ENCODE measurements around the gene BST1.
A peak's percentile ranks its signal among the peaks of the same experiment; 100 is the strongest.

BST1 gene

DNA sequence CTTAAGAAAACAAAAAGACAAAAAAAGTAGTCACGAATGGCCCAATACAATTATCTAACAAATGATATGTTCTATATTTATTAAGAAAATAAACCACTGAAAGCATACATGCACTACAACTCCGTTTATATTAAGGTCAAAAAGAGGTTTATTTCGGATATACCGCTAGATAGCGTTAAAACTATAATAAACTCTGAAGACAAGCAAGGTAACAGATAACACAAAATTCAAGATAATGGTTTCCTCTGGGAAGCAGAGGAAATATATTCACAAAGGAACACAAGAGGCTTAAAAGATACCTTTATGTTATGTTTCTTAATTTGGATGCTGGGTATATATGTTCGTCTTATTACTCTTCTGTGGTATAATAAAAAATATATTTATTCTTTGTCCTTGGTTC, 26.0 kb upstream of the BST1 start:
- DNase-seq (ENCODE audit: low read depth) = no peak

DNA sequence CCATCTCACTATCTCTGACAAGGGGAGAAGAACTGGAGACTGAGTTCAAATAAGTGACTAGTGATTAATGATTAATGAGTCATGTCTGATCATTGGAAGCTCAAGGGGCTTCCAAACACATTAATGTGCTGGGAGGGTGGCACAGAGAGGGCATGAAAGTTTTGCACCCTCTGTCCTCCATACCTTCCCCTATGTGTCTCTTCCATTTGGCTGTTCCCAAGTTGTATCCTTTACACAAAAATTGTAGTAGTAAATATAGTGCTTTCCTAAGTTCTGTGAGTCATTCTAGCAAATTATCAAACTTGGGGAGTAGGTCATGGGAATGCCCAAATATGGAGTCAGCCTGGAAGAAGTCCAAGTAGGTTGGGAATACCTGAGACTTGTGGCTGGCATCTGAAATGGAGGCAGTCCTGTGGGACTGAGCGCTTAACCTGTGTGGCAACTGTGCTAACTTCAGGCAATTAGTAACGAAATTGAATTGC, 25.3 kb upstream of the BST1 start:
- DNase-seq (ENCODE audit: low read depth) = no peak

DNA sequence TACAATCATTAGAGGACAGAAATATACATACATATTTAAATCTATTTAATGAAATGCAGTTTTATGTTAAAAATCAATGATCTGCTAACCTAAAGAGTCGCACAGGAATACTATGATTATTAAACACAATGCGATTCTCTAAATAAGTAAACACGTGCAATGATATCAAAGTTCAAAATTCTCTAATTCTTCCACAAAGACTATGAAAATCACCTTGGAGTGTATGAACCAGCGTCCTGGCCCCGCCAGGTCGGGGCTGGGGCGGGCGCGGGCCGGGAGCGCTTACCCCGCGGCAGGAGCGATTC, 21.8 kb upstream of the BST1 start:
- DNase-seq (ENCODE audit: low read depth) = no peak

DNA sequence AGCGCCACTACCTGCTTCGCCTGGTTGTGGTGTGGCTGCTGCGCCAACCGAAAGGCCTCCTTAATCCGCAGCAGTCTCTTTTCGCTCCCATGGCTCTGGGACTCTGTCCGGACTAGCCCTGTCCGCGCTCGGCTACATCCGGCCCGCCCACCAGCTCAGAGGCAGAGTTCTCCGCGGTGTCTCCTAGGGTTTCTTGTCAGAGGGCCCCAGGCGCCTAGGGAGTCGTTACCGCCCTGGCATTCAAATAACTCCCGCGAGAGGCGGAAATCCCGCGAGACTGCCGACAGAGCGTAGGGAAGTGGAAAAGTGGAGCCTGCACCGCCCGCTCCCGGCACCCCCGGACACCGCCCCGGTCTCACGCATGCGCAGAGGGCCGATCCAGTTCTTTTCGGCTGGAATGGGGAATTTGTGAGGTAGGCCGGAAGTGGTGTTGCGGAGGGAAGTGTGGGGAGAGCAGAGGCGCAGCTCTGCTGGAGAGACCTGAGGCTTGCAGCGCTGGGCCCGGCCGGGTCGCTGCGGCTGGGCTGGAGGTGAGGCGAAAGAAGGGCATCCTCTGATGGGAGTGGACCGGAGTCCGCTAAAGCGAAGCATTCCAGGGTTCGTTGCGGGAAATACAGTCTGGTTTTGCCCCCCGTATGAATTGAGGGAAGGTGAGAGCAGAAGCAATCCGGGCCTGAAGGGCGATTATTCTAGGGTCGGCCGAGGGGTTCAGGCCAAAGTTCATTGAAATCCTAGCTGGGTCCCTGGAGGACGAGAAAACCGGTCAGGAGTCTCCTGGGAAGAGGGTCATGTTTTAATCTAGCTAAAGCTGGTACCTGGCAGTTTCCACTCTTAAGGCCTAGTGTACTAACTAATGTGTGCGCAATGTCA, 21.3 kb upstream of the BST1 start, which contains the start of gene FAM200B:
Gene FAM200B (plus strand): TSS at position 456 of the 870 bp plus-strand sequence. CDS start 5,151 bp downstream, outside the sequence.
- DNase-seq (ENCODE audit: low read depth) = peak; percentile 94

DNA sequence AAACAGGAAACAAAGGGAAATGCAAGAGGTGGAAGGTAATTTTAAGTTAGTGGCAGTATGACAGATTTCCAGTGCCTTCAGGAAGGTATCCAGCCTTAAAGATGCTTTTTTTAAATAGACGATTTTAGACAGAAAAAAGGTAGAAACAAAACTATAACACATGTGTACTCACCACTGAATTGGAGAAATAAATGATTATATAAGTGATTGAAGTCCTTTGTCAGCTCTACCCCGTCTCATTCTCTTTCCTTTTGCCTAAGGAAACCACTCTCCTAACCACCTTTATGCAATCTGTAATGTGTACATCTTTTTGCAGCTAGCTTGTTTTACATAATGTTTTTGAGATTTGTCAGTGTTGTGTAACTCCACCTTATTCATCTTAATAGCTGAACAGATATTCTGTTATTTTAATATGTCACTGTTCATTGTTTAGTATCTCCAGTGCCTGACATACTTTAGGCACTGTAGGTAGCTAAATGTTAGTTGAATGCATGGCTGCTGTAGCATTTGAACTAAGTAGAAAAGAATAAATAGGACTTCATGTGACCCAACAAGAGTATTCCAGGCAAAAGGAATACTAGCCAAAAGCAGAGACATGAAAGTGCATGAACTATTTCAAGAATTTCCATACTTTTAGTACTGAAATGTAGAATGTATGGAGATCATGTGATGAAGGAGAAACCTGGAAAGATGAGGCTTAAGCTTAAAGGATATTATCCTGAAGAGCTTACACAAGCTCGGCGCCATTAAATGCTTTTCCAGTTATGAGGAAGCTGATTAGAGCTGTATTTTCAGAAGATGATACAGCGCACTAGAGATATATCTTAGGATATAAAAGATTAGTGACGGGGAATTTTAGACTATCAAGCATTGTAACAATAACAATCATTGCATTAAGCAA, 20.4 kb upstream of the BST1 start:
- no peak for DNase-seq (ENCODE audit: low read depth)

DNA sequence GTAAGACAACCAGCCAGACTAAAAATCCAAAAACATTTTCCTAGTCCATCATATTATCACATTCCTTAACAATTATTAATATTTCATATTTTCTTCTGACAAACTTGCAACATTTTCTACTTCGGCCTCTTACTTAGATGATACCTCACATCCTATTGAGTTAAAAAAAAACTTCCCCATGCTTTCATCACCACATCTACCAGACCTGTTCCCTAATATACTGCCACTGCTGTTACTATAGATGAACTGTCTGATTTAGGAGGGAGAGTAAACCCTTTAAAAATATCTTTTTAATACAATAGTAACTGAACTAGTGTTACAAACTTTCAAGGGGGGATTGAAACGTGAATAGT, 19.7 kb upstream of the BST1 start:
- no peak for DNase-seq (ENCODE audit: low read depth)

DNA sequence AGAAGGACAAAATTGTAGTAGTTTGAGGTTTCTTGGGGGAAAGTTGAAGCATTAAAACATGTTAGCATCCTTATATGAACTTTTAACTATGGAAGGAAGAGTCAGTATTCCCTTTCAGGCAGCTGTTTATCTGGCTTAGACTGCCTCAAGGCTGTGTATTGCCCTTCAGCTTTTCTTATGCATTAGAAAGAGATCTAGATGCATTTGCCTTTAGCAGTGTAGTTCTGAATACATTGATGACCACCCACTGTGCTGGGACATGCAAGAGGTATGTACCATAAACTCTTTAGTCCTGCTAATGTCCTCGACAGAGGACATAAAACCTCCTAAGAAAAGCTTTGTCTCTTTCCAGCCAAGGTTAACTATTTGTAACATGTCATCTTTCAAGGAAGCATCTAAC, 18.4 kb upstream of the BST1 start:
- DNase-seq (ENCODE audit: low read depth) = no peak

DNA sequence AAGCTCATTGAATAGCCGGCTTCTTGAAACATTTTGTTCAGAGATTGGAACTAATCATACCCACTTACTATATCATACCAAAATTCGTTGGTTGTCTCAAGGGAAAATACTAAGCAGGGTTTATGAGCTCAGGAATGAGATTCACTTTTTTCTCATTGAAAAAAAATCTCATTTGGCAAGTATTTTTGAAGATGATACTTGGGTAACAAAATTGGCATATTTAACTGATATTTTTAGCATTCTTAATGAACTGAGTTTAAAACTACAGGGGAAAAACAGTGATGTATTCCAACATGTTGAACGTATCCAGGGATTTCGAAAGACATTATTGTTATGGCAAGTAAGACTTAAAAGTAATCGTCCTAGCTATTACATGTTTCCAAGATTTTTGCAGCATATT, 14.8 kb upstream of the BST1 start:
- no peak for DNase-seq (ENCODE audit: low read depth)

DNA sequence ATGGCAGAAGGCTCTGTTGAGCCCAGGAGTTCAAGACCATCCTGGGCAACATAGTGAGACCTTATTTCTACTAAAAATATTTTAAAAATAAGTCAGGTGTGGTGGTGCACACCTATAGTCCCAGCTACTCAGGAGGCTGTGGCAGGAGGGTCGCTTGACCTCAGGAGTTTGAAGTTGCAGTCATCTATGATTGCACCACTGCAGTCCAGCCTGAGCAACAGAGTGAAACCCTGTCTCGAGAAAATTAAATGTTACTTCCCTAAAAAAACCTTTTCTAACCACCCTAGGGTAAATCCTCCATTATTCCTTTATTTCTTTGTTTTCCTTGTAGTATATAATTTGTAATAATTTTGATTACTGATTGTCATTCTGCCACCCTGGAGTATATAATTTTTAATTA, 13.3 kb upstream of the BST1 start:
- DNase-seq (ENCODE audit: low read depth) = no peak

DNA sequence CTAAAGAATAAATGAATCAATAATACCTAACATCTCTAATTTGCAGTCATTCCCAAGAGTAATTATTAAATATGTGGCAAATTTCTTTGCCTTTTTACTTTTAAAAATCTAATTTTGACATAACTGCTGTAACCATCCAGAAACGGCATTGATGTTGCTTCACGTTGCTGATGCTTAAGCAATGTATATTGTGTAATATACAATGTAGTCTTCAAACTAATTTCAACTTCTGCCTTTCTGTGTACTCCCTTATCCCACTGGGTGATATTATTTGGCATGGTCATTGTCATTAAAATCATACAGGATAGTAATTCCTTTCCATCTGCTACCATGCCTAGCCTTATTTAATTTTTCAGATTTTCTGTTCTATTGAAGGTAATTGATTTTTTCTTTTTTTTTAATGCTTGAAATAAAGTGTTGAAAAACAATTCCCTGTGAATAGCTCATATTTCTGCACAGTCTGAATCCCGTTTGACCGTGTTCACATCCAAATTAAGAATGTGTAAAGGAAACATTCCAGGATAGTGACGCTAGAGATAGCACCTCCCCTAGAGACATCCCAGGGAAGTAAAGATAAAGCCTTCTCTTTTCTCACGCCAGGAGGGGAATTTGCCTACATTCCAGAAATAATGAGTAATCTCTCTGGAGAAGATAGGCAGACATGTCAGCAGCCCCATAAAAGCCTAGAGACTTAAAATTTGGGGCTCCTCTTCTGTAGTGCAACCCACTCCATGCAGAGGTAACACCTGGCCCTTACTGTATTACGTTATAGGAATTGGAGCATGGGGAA, 12.7 kb upstream of the BST1 start:
- DNase-seq (ENCODE audit: low read depth) = no peak

DNA sequence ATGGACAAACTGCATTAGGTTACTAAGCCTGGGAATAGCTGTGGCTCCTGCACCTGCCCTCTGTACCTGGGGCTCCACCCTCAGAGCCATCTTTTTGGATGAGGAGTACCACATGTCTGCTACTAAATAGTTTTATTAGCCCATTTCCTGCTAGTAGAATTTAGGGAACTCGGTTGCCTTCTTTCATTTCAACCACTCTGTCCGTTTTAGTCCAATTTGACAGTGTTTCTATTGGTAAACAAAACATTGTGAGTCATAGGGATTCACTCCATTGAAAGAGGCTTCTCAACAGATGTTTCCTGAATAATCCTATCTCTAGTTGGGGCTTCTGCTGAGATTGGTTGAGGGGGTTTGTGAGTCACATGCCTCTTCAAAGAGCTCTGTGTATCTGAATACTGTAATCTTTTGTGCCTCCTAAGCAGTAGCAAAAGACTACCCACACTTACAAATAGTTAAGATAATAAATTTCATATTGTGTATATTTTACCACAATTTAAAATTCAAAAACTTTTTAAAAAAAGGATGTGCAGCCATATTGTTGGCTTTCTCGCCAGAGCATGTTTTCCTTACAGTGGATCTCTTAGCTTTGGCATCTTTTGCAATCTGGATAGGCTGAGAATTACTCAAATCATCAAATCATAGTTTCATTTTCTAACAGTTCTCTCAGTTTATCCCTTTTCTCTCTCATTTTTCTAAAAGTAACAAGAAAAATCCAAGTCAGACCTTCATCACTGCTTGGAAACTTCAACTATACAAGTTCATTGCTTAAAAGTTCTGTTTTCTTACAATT, 11.3 kb upstream of the BST1 start:
- no peak for DNase-seq (ENCODE audit: low read depth)

DNA sequence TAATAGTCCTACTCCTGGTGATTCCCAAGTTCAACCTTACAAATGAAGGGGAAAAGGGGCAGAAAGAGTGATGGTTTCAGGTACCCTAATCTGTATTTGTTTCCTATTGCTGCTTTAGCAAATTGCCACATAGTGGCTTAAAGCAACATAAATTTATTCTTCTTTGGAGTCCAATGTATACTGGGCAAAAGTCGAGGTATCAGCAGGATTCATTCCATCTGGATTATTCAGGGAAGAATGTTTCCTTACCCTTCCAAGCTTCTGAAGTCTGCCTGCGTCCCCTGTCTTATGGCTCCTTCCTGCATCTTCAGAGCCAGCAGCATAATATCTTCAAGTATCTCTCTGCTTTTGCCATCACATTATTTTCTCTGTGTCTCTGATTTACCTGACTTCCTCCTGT, 10.3 kb upstream of the BST1 start:
- no peak for DNase-seq (ENCODE audit: low read depth)

DNA sequence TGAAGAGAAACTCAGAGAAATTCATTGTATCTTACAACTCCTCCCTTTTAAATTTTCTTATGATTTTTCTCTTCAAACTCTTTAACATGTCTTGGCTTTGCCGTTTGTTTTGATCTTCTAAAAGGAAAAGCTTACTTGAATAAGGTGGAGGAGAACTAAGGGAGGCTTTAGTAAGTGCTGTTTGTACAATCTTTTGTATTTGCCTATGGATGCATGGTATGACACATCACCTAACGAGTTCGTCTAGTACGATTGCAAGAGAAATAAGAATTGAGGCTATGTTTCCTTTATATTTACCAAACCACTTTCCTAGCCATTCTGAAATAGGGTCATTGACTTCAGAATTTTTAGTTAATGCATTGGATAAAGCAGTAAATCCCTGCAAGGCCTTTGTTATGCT, 8.4 kb upstream of the BST1 start:
- no peak for DNase-seq (ENCODE audit: low read depth)

DNA sequence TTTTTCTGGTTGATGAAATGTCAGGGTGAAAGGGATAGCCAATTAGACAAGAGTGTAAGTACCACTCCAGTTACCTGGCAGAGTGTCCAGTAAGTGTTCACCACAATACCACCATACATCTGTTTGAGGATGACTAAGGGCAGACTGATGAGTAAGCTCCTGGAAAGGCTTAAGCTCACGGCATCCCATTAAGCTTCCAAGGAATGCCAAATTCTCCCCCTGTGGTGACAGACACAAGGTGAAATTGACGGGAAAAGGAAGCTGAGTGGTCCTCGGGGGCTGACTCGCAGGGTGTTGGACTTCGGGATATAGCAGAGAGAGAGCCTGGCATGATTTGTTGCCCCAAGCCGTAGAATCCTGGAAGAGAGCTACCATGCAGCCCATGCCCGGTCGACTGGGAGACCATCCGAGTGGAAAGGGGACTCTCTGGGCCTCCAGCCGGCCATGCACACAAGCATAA, 7.6 kb upstream of the BST1 start:
- DNase-seq (ENCODE audit: low read depth) = no peak

DNA sequence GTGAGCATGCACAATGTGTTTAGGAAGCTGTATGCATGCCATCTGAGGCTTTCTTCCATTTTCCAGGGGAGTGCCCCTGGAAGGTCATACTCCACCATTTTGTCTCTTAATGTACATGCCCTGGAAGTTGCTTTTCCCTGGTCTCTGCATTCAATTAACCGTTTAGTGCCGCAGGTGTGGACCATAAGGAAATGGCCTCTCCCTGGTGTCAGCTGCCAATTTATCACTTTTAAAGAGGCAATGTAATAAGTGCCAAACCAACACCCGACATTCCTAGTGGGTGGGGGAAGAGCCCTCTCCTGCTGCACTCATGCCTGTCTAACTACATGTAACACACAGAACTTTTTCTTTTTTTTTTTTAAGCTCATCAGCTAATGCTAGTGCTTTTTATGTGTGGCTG, 7.1 kb upstream of the BST1 start:
- DNase-seq (ENCODE audit: low read depth) = no peak

DNA sequence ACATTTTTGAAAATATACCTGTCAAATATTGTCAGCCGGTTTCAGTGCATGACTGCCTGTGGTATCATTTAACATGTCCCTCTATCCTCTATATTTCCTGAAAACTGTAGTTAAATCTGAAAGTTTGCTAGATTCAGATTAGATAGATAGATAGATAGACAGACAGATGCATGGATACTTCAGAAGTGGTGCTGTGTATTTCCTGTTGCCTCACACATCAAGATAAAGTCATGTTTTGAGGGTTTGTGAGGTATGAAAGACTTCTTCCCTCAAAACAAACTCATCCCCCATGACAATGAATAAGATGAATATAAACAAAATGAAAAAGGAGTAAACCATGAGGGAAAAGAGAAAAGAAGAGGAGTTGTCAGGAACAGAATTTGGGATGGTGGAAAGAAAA, 6.0 kb upstream of the BST1 start:
- no peak for DNase-seq (ENCODE audit: low read depth)

DNA sequence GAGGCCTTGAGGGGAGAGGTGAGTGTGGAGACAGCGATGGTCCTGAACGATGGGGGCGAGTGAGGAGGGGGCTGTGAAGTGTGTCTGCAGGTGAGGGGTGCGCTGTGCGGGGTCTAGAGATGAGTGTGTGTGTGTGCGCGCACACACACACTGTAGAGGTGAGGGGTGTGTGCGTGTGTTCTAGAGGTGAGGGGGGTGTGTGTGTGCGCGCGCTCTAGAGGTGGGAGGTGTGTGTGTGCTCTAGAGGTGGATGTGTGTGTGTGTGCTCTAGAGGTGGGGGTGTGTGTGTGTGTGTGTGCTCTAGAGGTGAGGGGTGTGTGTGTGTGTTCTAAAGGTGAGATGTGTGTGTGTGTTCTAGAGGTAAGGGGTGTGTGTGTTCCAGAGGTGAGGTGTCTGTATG, 574 bp downstream of the BST1 start:
- no peak for DNase-seq (ENCODE audit: low read depth)

DNA sequence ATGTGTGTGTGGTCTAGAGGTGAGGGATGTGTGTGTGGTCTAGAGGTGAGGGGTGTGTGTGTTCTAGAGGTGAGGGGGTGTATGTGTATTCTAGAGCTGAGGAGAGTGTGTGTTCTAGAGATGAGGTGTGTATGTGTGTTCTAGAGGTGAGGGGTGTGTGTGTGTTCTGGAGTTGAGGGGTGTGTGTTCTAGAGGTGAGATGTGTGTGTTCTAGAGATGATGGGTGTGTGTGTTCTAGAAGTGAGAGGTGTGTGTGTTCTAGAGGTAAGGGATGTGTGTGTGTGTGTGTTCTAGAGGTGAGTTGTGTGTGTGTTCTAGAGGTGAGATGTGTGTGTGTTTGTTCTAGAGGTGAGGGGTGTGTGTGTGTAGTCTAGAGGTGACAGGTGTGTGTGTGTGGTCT, 1.3 kb downstream of the BST1 start:
- no peak for DNase-seq (ENCODE audit: low read depth)

DNA sequence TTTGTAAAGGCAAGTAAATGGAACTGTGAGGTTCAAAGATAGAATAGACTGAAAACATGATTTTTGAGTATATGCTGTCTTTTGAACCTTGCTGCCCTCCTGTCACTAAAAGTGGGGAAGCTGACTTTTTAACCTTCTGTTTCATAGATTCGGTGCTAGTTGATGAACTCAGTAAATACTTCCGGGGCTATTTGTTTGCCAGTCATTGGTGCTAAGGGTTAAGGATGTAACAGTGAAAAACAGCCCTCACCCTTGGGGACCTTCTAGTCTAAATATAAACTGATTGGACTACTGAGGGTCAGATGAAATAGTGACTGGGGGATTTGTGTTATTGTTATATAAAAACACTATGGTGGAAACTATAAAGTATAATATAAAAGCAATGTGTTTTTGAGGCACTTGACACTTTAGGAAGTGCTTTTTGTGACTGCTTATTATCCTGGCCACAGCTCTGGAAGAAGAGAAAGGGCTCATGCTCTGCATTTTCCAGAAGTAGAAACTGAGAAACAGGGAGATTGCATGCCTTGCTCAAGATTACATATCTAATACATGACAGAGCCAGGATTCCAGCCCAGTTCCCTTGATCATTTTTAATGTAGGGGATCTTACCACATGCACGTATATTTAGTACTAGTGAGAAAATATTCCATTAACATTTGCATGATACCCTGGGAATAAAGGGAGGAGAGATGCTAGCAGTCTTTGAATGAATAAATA, 3.9 kb downstream of the BST1 start:
- DNase-seq (ENCODE audit: low read depth) = no peak

DNA sequence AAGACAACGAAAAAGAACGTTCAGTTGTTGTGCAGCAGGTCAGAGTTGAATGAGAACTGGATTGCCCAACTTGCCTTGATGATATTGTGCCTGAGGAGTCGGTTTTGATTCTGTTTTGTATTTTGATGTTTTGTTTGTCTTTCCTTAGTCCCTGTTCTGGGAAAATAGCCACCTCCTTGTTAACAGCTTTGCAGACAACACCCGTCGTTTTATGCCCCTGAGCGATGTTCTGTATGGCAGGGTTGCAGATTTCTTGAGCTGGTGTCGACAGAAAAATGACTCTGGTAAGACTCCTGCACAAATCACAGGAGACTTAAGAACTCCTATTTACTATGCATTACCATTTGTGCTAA, 4.5 kb downstream of the BST1 start:
- DNase-seq (ENCODE audit: low read depth) = no peak

DNA sequence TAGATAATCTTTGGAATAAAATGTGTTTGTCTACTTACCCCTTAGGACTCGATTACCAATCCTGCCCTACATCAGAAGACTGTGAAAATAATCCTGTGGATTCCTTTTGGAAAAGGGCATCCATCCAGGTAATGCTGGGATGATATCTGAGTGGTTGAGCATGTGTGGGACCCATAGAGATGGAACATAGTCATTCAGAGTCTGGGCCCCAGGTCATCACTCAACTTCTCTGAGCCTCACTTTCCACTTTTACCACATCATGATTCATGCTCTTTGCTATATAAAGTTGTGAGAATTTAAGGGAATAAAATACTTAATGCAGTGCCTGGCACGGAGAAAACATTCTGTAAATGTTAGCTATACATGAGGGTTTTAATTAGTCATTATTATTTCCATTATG, 8.9 kb downstream of the BST1 start:
- no peak for DNase-seq (ENCODE audit: low read depth)

Data from activated T-helper 9 cell treated with anti-CD3 and anti-CD28 coated beads, Interleukin-2, amount 50 U/mL, for 16 hours (primary cell).